GM23338 (cell line): ENCODE measurements around the gene CBX6. TPM values are rescaled to one million over a fixed set of nuclear protein-coding genes. Genes with fewer than 3 reads are reported as not detected.
A peak's percentile ranks its signal among the peaks of the same experiment; 100 is the strongest.

ENCODE experiments used
- ATAC-seq: fragments of 200-7000 bp; cut with Tn5 transposase; 3 replicates; pipeline ENCODE4 v1.9.1; 2020
- DNase-seq: peaks from one replicate; pipeline ENCODE4 v3.0.0-alpha.2; 2015; ENCODE audit warnings: low spot score
- H2AFZ ChIP-seq: fragments of 200-600 bp; sonication (generic); 2 replicates; pipeline ENCODE4 v1.8.0; 2016; ENCODE audit warnings: antibody characterized with exemption, mild to moderate bottlenecking, moderate library complexity
- H3F3A ChIP-seq: fragments of 200-600 bp; sonication (generic); replicated peaks from 2 replicates; pipeline ENCODE4 v1.8.0; 2017; ENCODE audit warnings: antibody characterized with exemption, mixed run types, low read depth
- H3K27ac ChIP-seq: fragments of 200-600 bp; sonication (generic); 2 replicates; pipeline ENCODE4 v1.6.1; 2016; ENCODE audit warnings: low read depth
- H3K27me3 ChIP-seq: fragments of 200-600 bp; sonication (generic); 2 replicates; pipeline ENCODE4 v1.8.0; 2016; ENCODE audit warnings: mild to moderate bottlenecking, mixed run types, moderate library complexity; ENCODE audit not compliant: insufficient read depth
- H3K36me3 ChIP-seq: fragments of 200-600 bp; sonication (generic); 2 replicates; pipeline ENCODE4 v1.8.0; 2016; ENCODE audit warnings: mild to moderate bottlenecking; ENCODE audit not compliant: insufficient read depth
- H3K4me1 ChIP-seq: fragments of 200-600 bp; sonication (generic); 2 replicates; pipeline ENCODE4 v1.8.0; 2016; ENCODE audit warnings: mild to moderate bottlenecking, moderate library complexity; ENCODE audit not compliant: insufficient read depth
- H3K4me2 ChIP-seq: fragments of 200-600 bp; sonication (generic); 2 replicates; pipeline ENCODE4 v1.7.1; 2017; ENCODE audit warnings: mixed run types
- H3K4me3 ChIP-seq: fragments of 200-600 bp; sonication (generic); 2 replicates; pipeline ENCODE4 v1.6.1; 2016; ENCODE audit warnings: mixed run types
- H3K79me2 ChIP-seq: fragments of 200-600 bp; sonication (generic); replicated peaks from 2 replicates; pipeline ENCODE4 v1.8.0; 2017; ENCODE audit warnings: mild to moderate bottlenecking; ENCODE audit not compliant: insufficient read depth
- H3K9me2 ChIP-seq: fragments of 200-600 bp; sonication (generic); 2 replicates; pipeline ENCODE4 v1.8.0; 2017; ENCODE audit not compliant: insufficient read depth
- H4K20me1 ChIP-seq: fragments of 200-600 bp; sonication (generic); replicated peaks from 2 replicates; pipeline ENCODE4 v1.8.0; 2017; ENCODE audit warnings: mild to moderate bottlenecking; ENCODE audit not compliant: insufficient read depth
- H3K27ac Mint-ChIP-seq: 2 replicates; pipeline ENCODE4 v1.8.0; 2020; ENCODE audit warnings: inconsistent platforms, mild to moderate bottlenecking, moderate library complexity, mixed read lengths
- H3K27me3 Mint-ChIP-seq: 3 replicates; pipeline ENCODE4 v1.8.0; 2022; ENCODE audit warnings: low read depth, mild to moderate bottlenecking, moderate library complexity, mixed read lengths, inconsistent platforms; ENCODE audit not compliant: insufficient read depth, poor library complexity
- H3K36me3 Mint-ChIP-seq: 3 replicates; pipeline ENCODE4 v1.8.0; 2021; ENCODE audit warnings: low read depth, mild to moderate bottlenecking, inconsistent platforms, moderate library complexity, mixed read lengths
- H3K4me1 Mint-ChIP-seq: 3 replicates; pipeline ENCODE4 v1.8.0; 2020; ENCODE audit warnings: mild to moderate bottlenecking, inconsistent platforms, mixed read lengths
- H3K4me3 Mint-ChIP-seq: 3 replicates; pipeline ENCODE4 v1.8.0; 2021; ENCODE audit warnings: moderate library complexity, mild to moderate bottlenecking, inconsistent platforms, mixed read lengths
- H3K9me3 Mint-ChIP-seq: 3 replicates; pipeline ENCODE4 v1.8.0; 2020; ENCODE audit warnings: moderate library complexity, mild to moderate bottlenecking, inconsistent platforms, mixed read lengths
- CREB1 ChIP-seq: fragments of 250-450 bp; sonication (Bioruptor Pico); IDR thresholded peaks from 2 replicates; pipeline ENCODE4 v1.5.0; 2020; ENCODE audit warnings: low read depth, mild to moderate bottlenecking, moderate library complexity
- EZH2phosphoT487 ChIP-seq: fragments of 200-600 bp; sonication (generic); IDR thresholded peaks from one replicate; pipeline ENCODE4 v1.8.1; 2018; ENCODE audit warnings: antibody characterized with exemption; ENCODE audit not compliant: unreplicated experiment
- JUNB ChIP-seq: IDR thresholded peaks from one replicate; pipeline ENCODE4 v1.6.1; 2016; ENCODE audit warnings: antibody characterized with exemption; ENCODE audit not compliant: unreplicated experiment
- POLR2AphosphoS5 ChIP-seq: IDR thresholded peaks from 2 replicates; pipeline ENCODE4 v1.6.1; 2016; ENCODE audit warnings: antibody characterized with exemption, low read depth
- STAT1 ChIP-seq: IDR thresholded peaks from one replicate; pipeline ENCODE4 v1.6.1; 2016; ENCODE audit warnings: antibody characterized with exemption; ENCODE audit not compliant: unreplicated experiment
- polyA plus RNA-seq: library from polyadenylated mRNA; unstranded; fragments of >200 nt; fragmentation: Nextera tagmentation; extraction: Ambion mirVana; gene quantifications from 2 replicates; pipeline ENCODE4 v1.2.1, GENCODE V29; 2016
- total RNA-seq: library from RNA; depleted of rRNA; stranded (reverse); fragments of >200 nt; shearing (Covaris generic); gene quantifications from 2 replicates; pipeline ENCODE4 v1.2.3, GENCODE V29; 2014
- TF ChIP-seq, protein P1 (sequence below): IDR thresholded peaks from one replicate; pipeline ENCODE4 v1.6.1; 2018; ENCODE audit warnings: antibody characterized with exemption; ENCODE audit not compliant: unreplicated experiment

CBX6 gene
- total and polyA plus RNA-seq, 2 experiments from 2014 or later = 18.5 to 23.0 TPM

DNA sequence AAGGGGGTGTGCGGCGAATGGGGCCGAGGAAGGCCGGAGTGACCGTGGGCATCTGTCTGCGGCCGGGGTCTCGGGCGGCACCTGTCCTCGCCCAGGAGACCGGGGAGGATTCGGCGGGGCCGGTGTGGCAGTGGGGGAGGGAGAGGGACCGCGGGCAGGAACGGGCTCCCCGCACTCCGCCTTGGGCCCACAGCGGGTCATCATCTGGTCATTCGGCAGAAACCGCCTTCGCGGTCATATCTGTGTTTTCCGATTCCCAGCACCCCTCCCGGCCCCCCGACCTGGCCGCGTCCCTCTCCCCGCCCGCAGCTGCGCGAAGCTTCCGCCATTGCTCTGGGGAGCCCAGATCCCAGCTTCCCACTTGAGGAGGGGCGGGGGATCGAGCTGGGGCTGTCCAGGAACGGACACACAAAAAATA, 824 bp upstream of the CBX6 start:
- peaks cover 41% of the 10 kb centered on the region for H3K4me1 ChIP-seq
- H3K4me1 Mint-ChIP-seq = peaks cover 50% of the 10 kb centered on the region
- H4K20me1 ChIP-seq = peaks cover 11% of the 10 kb centered on the region
- peaks cover 8% of the 10 kb centered on the region for H3K27me3 Mint-ChIP-seq
- H3K4me3 ChIP-seq = peak overlapping the region; percentile 92
- H3K27ac ChIP-seq = peak overlapping the region; percentile 88; the same call in 1 of the 2 replicates
- TF ChIP-seq EZH2phosphoT487 (no peak), POLR2AphosphoS5 (0 out of 2 replicates have a peak, but pooled peaks have one; percentile 36)
- DNase-seq (peak; percentile 75), ATAC-seq (peak; percentile 53)
- H3K9me2 ChIP-seq = no peaks in the 10 kb centered on the region
- peak overlapping the region; percentile 3 for H2AFZ ChIP-seq
- H3K4me3 Mint-ChIP-seq = peak overlapping the region; percentile 93
- H3K9me3 Mint-ChIP-seq = no peaks in the 10 kb centered on the region
- peaks cover 8% of the 10 kb centered on the region for H3K79me2 ChIP-seq
- H3F3A ChIP-seq = 0 out of 2 replicates have a peak, but pooled peaks cover 7% of the 10 kb centered on the region
- peak overlapping the region; percentile 75 for H3K4me2 ChIP-seq
- peaks cover 27% of the 10 kb centered on the region for H3K36me3 Mint-ChIP-seq
- peaks cover 6% of the 10 kb centered on the region; the same call in 1 of the 2 replicates for H3K36me3 ChIP-seq
- peak overlapping the region; percentile 98 for H3K27ac Mint-ChIP-seq
- no peaks in the 10 kb centered on the region; the same call in 1 of the 2 replicates for H3K27me3 ChIP-seq

GRCh38 chr22:38871360-38872171, 450 bp downstream of the CBX6 start:
- TF ChIP-seq POLR2AphosphoS5 = 0 out of 2 replicates have a peak, but pooled peaks have one; percentile 5
- TF ChIP-seq JUNB = no peak
- Mint-ChIP-seq H3K36me3 (peaks cover 30% of the 10 kb centered on the region), H3K4me3 (peak overlapping the region; percentile 90), H3K4me1 (peaks cover 50% of the 10 kb centered on the region), H3K9me3 (no peaks in the 10 kb centered on the region), H3K27ac (no peak overlapping the region), H3K27me3 (peaks cover 8% of the 10 kb centered on the region)
- H2AFZ ChIP-seq = no peak overlapping the region
- H3K9me2 ChIP-seq = no peaks in the 10 kb centered on the region
- H3F3A ChIP-seq = 0 out of 2 replicates have a peak, but pooled peaks cover 7% of the 10 kb centered on the region
- H4K20me1 ChIP-seq = peaks cover 18% of the 10 kb centered on the region
- ATAC-seq (peak; percentile 2; the same call in 2 of the 3 replicates), DNase-seq (peak; percentile 53)
- H3K79me2 ChIP-seq = peaks cover 8% of the 10 kb centered on the region
- H3K27me3 ChIP-seq = no peaks in the 10 kb centered on the region; the same call in 1 of the 2 replicates
- H3K4me2 ChIP-seq = peak overlapping the region; percentile 92
- peaks cover 42% of the 10 kb centered on the region for H3K4me1 ChIP-seq
- H3K36me3 ChIP-seq = peaks cover 6% of the 10 kb centered on the region; the same call in 1 of the 2 replicates
- peak overlapping the region; percentile 92 for H3K4me3 ChIP-seq
- no peak overlapping the region for H3K27ac ChIP-seq

DNA sequence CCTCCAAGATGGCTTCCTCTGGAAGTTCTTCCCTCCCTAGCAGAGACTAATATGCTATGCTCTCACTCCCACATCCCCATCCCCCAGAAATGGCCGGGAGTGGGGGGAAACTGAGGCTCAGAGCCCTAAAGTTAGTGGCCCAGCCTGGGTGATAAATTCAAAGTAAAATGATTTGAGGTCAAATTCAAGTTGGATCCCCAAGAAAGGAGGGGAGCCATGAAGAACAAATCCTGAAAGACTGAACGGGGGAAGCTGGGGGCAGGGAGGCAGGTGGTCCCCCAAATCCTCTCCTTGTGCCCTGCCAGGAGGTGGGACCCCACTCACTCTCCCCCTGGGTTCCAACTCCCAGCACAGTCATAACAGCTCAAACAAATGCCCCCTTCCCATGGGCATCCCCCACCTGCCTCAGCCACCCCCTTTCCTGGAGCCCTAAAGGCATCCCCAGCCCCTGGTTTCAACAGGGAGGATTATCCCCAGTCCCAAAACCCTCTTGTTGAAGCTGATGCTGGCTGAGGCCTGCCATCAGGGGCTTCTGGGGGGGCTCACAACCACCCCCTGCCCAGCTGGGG, 1.1 kb downstream of the CBX6 start:
- peaks cover 18% of the 10 kb centered on the region for H4K20me1 ChIP-seq
- H3K9me3 Mint-ChIP-seq = no peaks in the 10 kb centered on the region
- peaks cover 44% of the 10 kb centered on the region for H3K4me1 Mint-ChIP-seq
- H3K27me3 ChIP-seq = no peaks in the 10 kb centered on the region; the same call in 1 of the 2 replicates
- peak overlapping the region; percentile 90 for H3K4me3 Mint-ChIP-seq
- H3K36me3 ChIP-seq = peaks cover 6% of the 10 kb centered on the region; the same call in 1 of the 2 replicates
- H2AFZ ChIP-seq = no peak overlapping the region
- peaks cover 8% of the 10 kb centered on the region for H3K27me3 Mint-ChIP-seq
- no peaks in the 10 kb centered on the region for H3K9me2 ChIP-seq
- DNase-seq = no peak
- no peak for TF ChIP-seq CREB1 (CRISPR knock-in tag)
- peak; percentile 14; the same call in 1 of the 2 replicates for TF ChIP-seq POLR2AphosphoS5
- TF ChIP-seq, protein P1, sequence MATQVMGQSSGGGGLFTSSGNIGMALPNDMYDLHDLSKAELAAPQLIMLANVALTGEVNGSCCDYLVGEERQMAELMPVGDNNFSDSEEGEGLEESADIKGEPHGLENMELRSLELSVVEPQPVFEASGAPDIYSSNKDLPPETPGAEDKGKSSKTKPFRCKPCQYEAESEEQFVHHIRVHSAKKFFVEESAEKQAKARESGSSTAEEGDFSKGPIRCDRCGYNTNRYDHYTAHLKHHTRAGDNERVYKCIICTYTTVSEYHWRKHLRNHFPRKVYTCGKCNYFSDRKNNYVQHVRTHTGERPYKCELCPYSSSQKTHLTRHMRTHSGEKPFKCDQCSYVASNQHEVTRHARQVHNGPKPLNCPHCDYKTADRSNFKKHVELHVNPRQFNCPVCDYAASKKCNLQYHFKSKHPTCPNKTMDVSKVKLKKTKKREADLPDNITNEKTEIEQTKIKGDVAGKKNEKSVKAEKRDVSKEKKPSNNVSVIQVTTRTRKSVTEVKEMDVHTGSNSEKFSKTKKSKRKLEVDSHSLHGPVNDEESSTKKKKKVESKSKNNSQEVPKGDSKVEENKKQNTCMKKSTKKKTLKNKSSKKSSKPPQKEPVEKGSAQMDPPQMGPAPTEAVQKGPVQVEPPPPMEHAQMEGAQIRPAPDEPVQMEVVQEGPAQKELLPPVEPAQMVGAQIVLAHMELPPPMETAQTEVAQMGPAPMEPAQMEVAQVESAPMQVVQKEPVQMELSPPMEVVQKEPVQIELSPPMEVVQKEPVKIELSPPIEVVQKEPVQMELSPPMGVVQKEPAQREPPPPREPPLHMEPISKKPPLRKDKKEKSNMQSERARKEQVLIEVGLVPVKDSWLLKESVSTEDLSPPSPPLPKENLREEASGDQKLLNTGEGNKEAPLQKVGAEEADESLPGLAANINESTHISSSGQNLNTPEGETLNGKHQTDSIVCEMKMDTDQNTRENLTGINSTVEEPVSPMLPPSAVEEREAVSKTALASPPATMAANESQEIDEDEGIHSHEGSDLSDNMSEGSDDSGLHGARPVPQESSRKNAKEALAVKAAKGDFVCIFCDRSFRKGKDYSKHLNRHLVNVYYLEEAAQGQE = no peak
- no peak for TF ChIP-seq STAT1
- H3K4me1 ChIP-seq = peaks cover 35% of the 10 kb centered on the region
- ATAC-seq = no peak
- H3F3A ChIP-seq = 0 out of 2 replicates have a peak, but pooled peaks cover 7% of the 10 kb centered on the region
- H3K36me3 Mint-ChIP-seq = peaks cover 30% of the 10 kb centered on the region
- no peak overlapping the region for H3K27ac Mint-ChIP-seq
- H3K27ac ChIP-seq = no peak overlapping the region
- H3K79me2 ChIP-seq = peaks cover 8% of the 10 kb centered on the region
- peak overlapping the region; percentile 92 for H3K4me2 ChIP-seq
- peak overlapping the region; percentile 92 for H3K4me3 ChIP-seq
